Esophagus squamous epithelium (tissue), 5 donors: ENCODE results near the gene GSC2. TPM values are rescaled to one million over a fixed set of nuclear protein-coding genes. Genes with fewer than 3 reads are reported as not detected.
A peak's percentile ranks its signal among the peaks of the same experiment; 100 is the strongest.

Source experiments
- DNase-seq: peaks from one replicate; lab custom pipeline; 2025; lab: John Stamatoyannopoulos, UW
- H3K27ac ChIP-seq, 4 donors: fragments of 200-600 bp; sonication (generic); one replicate each; pipeline ENCODE4 v1.5.1; 2016 to 2019; ENCODE audit warnings: mild to moderate bottlenecking in 1 of 4
- H3K27me3 ChIP-seq, 4 donors: fragments of 200-600 bp; sonication (generic); 1 replicate in 3 of 4; 2 replicates in 1 of 4; pipeline versions ENCODE4 v1.5.1 to v1.6.0; 2017 to 2021; ENCODE audit warnings: antibody characterized with exemption in 1 of 4
- H3K36me3 ChIP-seq, 3 donors: fragments of 200-600 bp; sonication (generic); one replicate each; pipeline ENCODE4 v1.5.1; 2016 to 2019
- H3K4me1 ChIP-seq, 3 donors: fragments of 200-600 bp; sonication (generic); one replicate each; pipeline ENCODE4 v1.5.1; 2017 to 2019
- H3K4me3 ChIP-seq, 4 donors: fragments of 200-600 bp; sonication (generic); 1 replicate in 3 of 4; 2 replicates in 1 of 4; pipeline ENCODE4 v1.5.1; 2016 to 2019; ENCODE audit warnings: mild to moderate bottlenecking in 2 of 4, moderate library complexity in 1 of 4
- H3K9me3 ChIP-seq, 3 donors: fragments of 200-600 bp; sonication (generic); one replicate each; pipeline ENCODE4 v1.5.1; 2016 to 2019
- POLR2A ChIP-seq, 4 donors: fragments of 450-650 bp; IDR thresholded peaks; one replicate each; pipeline ENCODE4 v1.6.1; 2017; ENCODE audit warnings: antibody characterized with exemption in 4 of 4, mild to moderate bottlenecking in 4 of 4, moderate library complexity in 3 of 4
- WGBS, 2 donors: methylation state at CpG; one replicate each; pipeline ENCODE4 v1.1.5; 2018; 5-methylcytosine and 5-hydroxymethylcytosine counted together
- intact Hi-C: fragments of 100-400 bp; cut with DNase I; formaldehyde crosslinking; loops from one replicate; pipeline ENCODE4 v1.15.0; 2022
- total RNA-seq, 4 donors: library from RNA; depleted of rRNA; stranded (reverse); fragments of >200 nt; gene quantifications; one replicate each; pipeline ENCODE4 v1.1.0, GENCODE V29; 2016
- TF ChIP-seq, protein P1 (sequence below), 6 experiments: fragments of 450-650 bp in 4 of 6; fragments of 200-600 bp in 2 of 6; sonication (generic) in 2 of 6; IDR thresholded peaks; one replicate each; pipeline ENCODE4 v1.5.1; 2016 to 2019; ENCODE audit warnings: antibody characterized with exemption in 6 of 6, mild to moderate bottlenecking in 4 of 6, moderate library complexity in 4 of 6
- donor health status: DM: yes; HTN: yes; CAD: no.

GSC2 gene
- total RNA-seq, 4 donors from 2014 or later: not detected

DNA sequence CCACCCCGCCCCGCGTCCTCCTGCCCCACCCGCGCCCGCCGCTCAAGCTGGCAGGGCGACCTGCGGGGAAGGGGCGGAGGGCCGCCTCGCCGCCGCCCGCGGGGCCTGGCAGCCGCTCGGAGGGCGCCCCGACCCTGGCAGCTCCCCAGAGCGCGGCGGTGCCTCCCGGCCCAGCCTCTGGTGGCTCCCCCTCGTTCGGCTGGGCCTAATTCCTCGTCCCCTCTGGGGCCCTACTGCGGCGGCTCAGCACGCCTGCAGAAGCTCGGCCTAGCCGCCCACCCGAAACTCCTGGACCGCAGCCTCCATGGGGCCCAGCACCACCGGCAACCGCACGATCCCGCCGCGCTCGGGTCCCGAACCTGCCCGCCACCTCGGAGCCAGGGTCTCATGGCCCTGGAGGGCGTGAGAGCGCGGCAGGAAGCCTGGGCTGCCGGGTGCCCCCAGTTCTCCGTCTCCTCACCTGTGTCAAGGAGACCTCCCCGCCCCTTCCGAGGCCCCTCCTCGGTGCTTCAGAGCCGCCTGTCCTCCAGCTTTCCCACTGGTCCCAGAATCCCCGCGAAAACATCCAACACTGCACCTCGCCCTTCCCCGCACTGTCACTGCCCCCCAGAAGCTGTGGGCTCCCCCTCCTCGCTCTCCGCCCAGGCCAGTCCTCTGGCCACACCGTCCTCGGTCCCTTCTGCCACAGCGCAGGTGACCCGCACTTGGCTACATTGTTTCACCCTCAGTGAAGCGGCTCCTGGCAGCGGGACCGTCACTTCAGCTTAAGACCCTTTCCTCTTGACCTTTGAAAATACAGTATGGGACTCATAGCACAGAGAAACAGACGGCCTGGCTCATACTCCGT lies 613 bp upstream of the GSC2 start:
- no peak for TF ChIP-seq POLR2A (IDR thresholded peaks at IDR 0.05)
- TF ChIP-seq, protein P1, sequence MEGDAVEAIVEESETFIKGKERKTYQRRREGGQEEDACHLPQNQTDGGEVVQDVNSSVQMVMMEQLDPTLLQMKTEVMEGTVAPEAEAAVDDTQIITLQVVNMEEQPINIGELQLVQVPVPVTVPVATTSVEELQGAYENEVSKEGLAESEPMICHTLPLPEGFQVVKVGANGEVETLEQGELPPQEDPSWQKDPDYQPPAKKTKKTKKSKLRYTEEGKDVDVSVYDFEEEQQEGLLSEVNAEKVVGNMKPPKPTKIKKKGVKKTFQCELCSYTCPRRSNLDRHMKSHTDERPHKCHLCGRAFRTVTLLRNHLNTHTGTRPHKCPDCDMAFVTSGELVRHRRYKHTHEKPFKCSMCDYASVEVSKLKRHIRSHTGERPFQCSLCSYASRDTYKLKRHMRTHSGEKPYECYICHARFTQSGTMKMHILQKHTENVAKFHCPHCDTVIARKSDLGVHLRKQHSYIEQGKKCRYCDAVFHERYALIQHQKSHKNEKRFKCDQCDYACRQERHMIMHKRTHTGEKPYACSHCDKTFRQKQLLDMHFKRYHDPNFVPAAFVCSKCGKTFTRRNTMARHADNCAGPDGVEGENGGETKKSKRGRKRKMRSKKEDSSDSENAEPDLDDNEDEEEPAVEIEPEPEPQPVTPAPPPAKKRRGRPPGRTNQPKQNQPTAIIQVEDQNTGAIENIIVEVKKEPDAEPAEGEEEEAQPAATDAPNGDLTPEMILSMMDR (IDR thresholded peaks at IDR 0.05): no peak
- H3K4me3 ChIP-seq: peak overlapping the region in 2 of 4 donors; percentile 41 to 59
- 14 to 40% methylated on average over 18 to 26 of the region's 68 CpGs for WGBS, 2 donors
- peaks cover 0 to 6% (median 0%) of the 10 kb centered on the region in 3 donors for H3K9me3 ChIP-seq
- DNase-seq: no peak
- peaks cover 6 to 21% (median 18%) of the 10 kb centered on the region in 3 donors for H3K4me1 ChIP-seq
- intact Hi-C loops: no loop called here
- H3K36me3 ChIP-seq: no peaks in the 10 kb centered on the region
- no peak overlapping the region for H3K27ac ChIP-seq
- H3K27me3 ChIP-seq: peaks cover 7 to 85% (median 27%) of the 10 kb centered on the region in 4 donors

DNA sequence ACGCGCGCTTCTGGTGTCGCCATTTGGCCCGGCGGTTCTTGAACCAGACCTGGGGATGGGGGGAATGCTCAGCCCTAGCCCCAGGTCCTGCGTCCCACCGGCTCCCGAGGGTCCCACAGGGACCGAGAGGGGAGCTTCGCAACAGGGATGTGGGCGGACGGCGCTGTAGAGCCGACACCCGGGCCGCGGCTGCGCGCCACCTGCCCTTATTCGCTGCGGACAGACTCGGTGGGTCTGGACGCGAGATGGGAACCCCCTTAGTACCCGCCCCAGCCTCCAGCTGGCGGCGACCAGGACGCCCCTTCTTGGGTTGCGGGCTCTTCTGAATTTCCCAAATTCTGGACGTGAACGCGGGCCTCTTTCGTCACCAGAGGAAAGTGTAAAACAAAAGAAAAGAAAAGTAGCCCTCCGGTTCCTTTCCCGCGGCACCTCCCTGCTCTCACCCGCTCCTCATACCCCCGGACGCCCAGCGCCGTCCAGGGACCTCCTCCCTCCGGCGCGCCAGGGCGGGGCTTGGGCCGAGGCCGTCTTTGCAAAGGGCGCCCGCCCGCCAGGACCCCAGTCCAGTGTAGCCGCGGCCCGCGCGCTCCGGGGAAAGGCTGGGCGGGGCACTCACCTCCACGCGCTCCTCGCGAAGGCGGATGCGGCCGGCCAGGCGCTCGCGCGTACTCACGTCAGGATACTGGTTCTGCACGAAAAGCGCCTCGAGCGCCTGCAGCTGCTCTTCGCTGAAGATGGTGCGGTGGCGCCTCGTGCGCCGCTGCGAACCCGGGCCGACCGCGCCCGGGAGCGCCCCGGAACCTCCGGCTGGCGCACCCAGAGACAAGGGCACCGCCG lies 827 bp downstream of the GSC2 start:
- 6 to 8% methylated on average over 9 to 29 of the region's 92 CpGs for WGBS, 2 donors
- intact Hi-C loops: no loop called here
- TF ChIP-seq, protein P1 (IDR thresholded peaks at IDR 0.05): no peak
- no peak for TF ChIP-seq POLR2A (IDR thresholded peaks at IDR 0.05)
- no peaks in the 10 kb centered on the region for H3K36me3 ChIP-seq
- no peak for DNase-seq
- H3K27ac ChIP-seq: no peak overlapping the region
- peak overlapping the region; percentile 5 to 59 (median 30) for H3K4me3 ChIP-seq
- H3K27me3 ChIP-seq: peaks cover 7 to 73% (median 27%) of the 10 kb centered on the region in 4 donors
- peaks cover 0 to 6% (median 0%) of the 10 kb centered on the region in 3 donors for H3K9me3 ChIP-seq
- peaks cover 6 to 26% (median 18%) of the 10 kb centered on the region in 3 donors for H3K4me1 ChIP-seq

DNA sequence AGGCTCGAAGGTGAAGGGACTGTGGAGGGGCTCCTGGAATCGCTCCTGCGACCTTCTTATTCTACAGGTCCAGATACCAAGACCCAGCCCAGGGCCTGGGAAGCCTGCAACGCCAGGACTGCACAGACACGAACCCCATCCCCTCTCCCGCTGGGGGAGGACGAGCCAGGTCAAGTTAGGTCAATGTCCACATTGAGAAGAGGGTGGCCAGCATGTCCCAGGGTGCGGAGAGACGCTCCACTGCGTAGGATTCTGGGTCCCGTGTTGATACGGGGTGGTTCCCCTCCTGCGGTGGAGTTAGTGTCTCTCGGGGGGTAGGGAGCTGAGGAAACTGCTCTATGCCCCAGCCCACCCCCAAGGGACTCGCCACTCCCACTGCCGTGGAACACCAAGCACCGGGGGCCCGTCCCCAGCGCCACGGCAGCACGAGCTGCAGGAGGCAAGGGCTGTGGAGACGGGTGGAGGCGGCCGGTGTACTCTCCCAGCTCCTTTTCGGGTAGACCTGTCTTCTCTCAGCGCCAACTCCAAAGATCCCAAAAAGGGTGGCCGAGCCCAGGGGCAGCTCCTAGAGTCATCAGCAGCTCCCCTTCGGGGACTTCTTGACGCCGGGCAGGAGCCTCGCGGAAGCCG lies 1.6 kb downstream of the GSC2 start:
- intact Hi-C loops: no loop called here
- no peak for TF ChIP-seq POLR2A (IDR thresholded peaks at IDR 0.05)
- TF ChIP-seq, protein P1 (IDR thresholded peaks at IDR 0.05): no peak
- peaks cover 10 to 33% (median 23%) of the 10 kb centered on the region in 3 donors for H3K4me1 ChIP-seq
- peaks cover 7 to 66% (median 25%) of the 10 kb centered on the region in 4 donors for H3K27me3 ChIP-seq
- DNase-seq: no peak
- H3K27ac ChIP-seq: no peak overlapping the region
- no peaks in the 10 kb centered on the region for H3K36me3 ChIP-seq
- WGBS, 2 donors: 51 to 83% methylated on average over 1 to 13 of the region's 33 CpGs
- H3K9me3 ChIP-seq: peaks cover 0 to 6% (median 0%) of the 10 kb centered on the region in 3 donors
- peak overlapping the region in 1 of 4 donors; percentile 59 for H3K4me3 ChIP-seq

DNA sequence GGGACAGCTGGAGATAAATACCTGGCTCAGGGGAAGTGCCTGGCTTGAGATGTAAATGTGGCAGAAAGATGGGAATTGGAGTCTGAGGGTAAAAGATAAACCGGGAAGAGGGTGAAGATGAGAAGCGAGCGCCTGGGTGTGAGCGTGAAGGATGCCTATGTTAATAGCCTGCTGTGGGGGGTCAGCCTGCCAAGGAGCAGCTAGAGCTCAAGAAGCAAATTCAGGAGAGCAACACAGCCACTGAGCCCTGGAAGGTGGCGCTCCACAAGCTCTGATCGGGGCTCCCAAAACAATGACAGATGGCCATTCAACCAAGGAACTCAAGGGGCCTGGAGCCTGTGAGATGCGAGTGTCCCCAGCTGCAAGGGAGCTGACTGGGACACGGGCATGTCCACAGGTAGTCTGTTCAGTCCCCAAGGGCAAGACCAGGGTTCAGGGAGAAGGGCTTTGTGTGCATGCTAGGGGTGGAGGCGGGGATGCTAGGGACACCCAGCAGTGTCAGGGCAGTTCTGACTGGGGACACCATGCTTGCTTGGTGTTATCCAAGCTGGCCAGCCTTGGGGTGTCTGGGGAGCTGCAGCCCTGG lies 2.8 kb downstream of the GSC2 start:
- H3K4me1 ChIP-seq: peaks cover 18 to 42% (median 25%) of the 10 kb centered on the region in 3 donors
- TF ChIP-seq POLR2A (IDR thresholded peaks at IDR 0.05): no peak
- TF ChIP-seq, protein P1 (IDR thresholded peaks at IDR 0.05): no peak
- no peak for DNase-seq
- intact Hi-C loops: no loop called here
- WGBS, 2 donors: 41 to 45% methylated on average over 6 to 9 of the region's 9 CpGs
- H3K36me3 ChIP-seq: peaks cover 0 to 6% (median 4%) of the 10 kb centered on the region in 3 donors
- H3K27ac ChIP-seq: no peak overlapping the region
- H3K4me3 ChIP-seq: no peak overlapping the region
- peaks cover 0 to 6% (median 0%) of the 10 kb centered on the region in 3 donors for H3K9me3 ChIP-seq
- H3K27me3 ChIP-seq: peaks cover 7 to 54% (median 25%) of the 10 kb centered on the region in 4 donors
